ENCODE data around the gene PTGIR.
"Not testable (repeated sequence)": the region's sequence is repeated elsewhere in the genome, so short reads cannot be mapped to it uniquely, and the experiment has no call there.

Gene PTGIR

GRCh38 chr19:46635920-46636761 is 11.3 kb upstream of the PTGIR start, which contains the start of gene GNG8:
Gene GNG8 (minus strand): TSS chr19:46636202. CDS start chr19:46634682, 1,520 bp downstream.
- no peak for DNase-seq

DNA sequence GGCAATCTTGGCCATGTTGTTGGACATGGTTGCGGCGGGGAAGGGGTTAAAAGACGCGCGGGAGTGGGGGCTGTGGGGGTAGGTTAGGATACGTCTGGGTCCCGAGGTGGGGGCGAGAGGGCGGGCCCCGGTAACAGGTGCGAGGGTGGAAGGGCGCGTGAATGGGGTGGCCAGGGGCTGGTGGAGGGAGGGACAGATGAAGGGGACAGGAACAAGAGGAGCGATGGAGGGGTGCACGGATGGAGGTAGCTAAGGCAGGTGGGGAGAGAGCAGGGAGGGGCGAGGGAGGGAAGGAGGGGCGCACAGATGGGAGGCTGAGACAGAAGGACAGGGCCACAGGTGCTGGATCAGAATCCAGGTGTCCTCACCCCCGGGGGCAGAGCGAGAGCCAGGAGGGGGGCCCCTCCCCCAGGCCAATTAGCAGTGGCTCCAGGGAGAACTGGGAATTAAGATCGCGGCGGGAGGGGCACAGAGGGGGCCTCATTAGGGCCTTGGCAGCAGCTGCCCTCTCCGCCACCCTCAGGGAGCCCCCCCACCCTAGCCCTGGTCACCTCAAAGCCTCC is 9.8 kb upstream of the PTGIR start:
- DNase-seq = no peak

- DNase-seq = peak; percentile 98
These were observed 9.3 kb upstream of the PTGIR start for GRCh38 chr19:46634045-46634655.

- DNase-seq = no peak
These were observed 8.2 kb upstream of the PTGIR start for GRCh38 chr19:46633130-46633529.

- DNase-seq = no peak
These were observed 6.6 kb upstream of the PTGIR start for GRCh38 chr19:46631481-46631880.

DNA sequence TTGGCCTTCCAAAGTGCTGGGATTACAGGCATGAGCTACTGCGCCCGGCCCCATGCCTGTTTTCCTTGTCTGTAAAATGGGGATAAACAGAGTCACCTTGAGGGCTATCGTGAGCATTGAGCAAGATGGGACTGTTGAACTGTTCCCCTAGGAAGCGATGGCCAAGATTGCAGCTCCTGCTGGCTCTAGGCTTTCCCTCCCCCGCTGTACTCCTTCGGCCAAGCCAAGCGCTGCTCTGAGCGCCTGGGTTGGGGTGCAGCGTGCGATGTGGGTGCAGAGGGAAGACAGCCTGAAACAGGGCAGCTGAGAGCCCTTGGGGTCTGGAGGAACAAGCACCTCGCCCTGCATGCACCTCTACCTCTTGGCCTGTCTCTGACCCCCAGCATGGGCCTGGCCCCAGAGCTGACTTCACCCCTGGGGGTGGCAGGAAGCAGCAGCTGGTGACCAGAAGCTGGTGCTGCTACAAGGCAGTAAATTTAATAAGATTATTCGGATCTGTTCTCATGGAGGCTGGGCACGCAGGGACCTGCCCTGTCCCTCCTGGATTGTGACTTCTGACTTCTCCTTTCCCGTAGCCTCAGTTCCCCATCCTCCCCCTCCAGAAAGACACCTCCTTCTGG is 5.8 kb upstream of the PTGIR start:
- DNase-seq = no peak

- no peak for DNase-seq
These were observed 4.7 kb upstream of the PTGIR start for GRCh38 chr19:46629546-46630025.

DNA sequence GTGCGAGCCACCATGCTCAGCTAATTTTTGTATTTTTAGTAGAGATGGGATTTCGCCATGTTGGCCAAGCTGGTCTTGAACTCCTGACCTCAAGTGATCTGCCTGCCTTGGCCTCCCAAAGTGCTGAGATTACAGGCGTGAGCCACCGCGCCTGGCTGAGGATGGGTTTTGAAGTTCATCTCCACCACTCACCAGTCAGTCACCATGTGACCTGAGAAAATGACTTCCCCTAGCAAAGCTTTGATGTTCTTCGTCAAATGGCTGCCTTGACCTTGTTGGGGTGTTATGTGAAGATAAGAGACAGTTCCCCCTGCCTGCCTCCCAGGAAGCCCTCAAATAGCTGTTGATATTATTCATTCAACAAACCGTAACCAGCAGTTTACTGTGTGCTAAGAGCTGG is 4.1 kb upstream of the PTGIR start:
- DNase-seq = not testable (repeated sequence)

- DNase-seq = no peak
These were observed 1.6 kb upstream of the PTGIR start for GRCh38 chr19:46626446-46626845.

- DNase-seq = no peak
These were observed 842 bp upstream of the PTGIR start for GRCh38 chr19:46625731-46626130.

DNA sequence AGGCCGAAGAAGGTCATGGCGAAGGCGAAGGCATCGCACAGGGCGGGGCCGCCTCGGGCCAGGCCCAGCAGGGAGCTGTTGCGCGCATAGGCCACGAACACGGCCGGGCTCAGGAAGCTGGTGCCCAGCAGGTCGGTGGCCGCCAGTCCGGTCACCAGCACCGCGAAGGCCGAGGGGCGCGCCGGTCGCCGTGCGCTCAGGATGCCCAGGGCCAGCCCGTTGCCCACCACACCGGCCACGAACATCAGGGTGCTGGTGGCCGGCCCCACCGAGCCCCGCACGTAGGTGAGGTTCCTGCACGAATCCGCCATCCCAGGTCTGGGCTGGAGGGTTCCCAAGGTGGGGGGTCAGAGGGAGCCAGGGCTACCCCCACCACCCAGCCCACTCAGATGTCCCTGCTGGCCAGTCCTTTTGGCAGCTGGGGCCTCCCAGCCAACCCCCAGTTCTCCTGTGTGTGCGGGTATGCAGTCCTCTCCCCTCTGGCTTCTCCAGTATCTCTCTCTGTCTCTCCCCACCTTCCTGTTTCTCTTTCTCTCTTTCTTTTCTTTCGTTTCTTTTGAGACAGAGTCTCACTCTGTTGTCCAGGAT is 880 bp downstream of the PTGIR start:
- no peak for DNase-seq

DNA sequence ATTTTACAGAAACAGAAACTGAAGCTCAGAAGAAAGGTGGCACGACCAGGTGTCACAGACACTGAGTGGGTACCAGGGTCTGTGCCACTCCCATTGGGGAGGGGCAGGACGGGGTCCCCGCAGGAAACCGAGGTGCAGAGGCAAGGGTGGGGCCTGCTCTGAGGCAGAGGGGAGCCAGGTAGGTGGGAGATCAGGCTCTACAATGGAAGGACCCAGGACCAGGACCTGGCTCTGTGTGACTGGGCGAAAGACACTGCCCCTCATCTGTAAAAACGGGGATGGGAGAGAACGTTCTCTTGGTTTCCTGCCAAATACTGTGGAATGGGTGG is 2.8 kb downstream of the PTGIR start:
- DNase-seq = no peak

- DNase-seq = no peak
These were observed 3.4 kb downstream of the PTGIR start for GRCh38 chr19:46621191-46622117.

DNA sequence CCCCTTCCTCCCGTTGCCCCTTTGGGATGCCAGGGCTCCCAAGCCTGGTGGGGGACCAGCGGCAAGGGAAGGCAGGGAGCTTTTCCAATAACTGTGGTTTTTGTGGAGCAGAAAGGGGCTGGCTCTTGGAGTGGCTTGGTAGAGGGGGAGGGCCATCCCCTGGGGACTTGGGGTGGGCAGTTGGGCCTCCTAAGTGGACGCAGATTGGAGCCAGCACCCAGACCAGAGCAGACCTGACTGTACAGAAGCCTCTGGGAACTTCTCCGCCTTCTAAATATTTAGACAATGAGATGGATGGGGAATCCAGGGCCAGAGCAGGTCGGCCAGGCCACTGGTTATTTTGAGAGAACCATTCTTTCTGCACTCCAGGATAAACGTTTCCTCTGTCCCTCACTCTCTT is 4.2 kb downstream of the PTGIR start:
- DNase-seq = no peak

GRCh38 chr19:46620267-46620666 is 4.6 kb downstream of the PTGIR start:
- no peak for DNase-seq

DNA sequence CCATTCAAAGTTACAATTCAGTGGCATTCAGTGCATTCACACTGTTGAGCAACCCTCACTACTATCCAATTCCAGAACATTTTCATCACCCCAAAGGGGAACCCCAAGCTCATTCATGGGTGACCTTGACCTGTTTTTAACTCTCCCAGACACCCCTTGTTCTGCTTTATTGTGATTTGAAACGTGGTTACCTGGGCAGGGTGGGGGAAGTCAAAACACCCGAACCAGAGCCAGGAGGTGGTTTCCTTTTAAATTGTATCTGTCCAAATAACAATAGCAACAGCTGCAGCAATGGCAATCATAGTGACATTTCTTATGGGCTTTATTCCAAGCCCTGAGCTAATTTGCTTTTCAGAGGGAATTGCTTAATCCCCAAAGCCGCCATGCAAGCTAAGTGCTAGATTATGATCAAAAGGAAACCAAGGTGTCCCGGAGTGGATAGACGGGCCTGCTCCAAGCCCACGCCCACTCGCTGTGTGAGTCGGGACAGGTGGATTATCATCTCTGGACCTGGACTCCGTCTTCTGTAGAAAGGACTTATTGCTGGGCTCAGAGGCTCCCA is 6.1 kb downstream of the PTGIR start:
- no peak for DNase-seq

DNA sequence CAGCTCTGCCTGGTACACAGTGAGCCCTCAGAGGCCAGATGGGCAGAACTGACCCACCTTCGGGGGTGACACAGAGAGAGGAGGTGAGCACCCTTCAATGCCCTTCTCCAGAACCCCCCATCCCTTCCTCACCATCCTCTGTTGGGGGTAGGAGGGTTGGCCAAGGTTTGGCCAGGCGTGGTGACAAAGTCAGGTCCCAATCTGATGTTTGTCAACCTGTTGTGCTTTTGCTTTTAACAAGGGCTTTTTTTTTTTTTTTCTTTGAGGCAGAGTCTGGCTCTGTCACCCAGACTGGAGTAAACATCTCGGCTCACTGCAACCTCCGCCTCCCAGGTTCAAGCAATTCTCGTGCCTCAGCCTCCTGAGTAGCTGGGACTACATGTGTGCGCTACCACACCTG is 7.3 kb downstream of the PTGIR start:
- no peak for DNase-seq

GRCh38 chr19:46616631-46617322 is 8.1 kb downstream of the PTGIR start:
- no peak for DNase-seq

DNA sequence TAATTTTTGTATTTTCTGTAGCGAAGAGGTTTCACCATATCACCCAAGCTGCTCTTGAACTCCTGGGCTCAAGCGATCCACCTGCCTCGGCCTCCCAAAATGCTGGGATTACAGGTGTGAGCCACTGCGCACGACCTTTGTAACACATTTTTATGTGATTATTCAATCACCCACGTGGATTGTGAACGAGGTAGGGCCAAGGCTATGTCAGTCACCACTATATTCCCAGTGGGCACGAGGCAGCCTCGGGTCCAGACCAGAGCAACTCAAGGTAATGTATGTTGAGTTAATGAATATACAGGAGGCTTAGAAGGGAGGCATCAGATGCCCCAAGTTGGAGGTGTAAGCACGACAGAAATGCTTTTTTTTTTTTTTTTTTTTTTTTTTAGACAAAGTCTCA is 8.9 kb downstream of the PTGIR start:
- no peak for DNase-seq

DNA sequence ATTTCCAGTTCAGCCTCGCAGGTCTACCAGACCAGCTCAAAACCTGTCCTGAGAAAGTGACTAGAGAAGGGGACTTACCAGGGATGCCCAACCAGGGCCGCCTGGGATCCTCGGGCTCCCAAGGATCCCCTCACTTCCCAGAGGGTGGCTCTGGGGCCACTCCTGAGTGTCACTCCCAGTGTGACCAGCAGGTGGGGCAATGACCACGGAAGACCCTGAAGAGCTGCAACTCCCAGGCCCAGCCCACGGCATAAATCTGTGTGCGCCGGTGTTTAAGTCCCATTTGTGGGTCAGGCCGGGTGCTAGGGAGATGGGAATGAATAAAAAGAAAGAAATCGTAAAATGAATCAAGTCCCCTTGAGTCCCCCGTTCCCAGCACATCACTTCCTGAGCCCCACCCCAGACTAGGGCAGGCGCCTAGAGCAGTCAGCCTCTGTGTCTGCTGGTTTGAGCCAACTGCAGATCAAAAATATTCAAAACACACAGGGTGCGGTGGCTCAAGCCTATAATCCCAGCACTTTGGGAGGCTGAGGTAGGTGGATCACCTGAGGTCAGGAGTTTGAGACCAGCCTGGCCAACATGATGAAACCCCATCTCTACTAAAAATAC is 10.7 kb downstream of the PTGIR start:
- DNase-seq = peak; percentile 81

DNA sequence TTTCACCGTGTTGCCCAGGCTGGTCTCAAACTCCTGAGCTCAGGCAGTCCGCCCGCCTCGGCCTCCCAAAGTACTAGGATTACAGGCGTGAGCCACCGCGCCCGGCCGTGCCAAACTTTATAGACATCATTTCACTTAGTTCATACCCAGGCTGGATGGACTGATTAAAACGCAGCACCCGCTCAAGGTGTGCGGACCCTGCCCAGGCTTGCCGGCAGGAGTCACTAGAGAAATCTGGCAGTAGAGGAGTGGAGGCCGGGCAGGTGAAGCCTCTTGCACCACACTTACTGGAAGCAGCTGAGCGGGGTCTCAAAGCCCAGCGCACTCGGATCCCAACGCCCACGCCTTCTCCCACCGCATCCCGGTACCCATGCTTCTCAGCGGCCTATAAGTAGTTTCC is 11.4 kb downstream of the PTGIR start:
- DNase-seq = no peak
